HEK293T (cell line): ENCODE measurements around the gene COL23A1.

Source experiments
- ARNT ChIP-seq: fragments of 450-650 bp; IDR thresholded peaks from 2 replicates; pipeline ENCODE4 v1.6.1; 2017; ENCODE audit warnings: mild to moderate bottlenecking
- BHLHE40 ChIP-seq: fragments of 450-650 bp; IDR thresholded peaks from 2 replicates; pipeline ENCODE4 v1.6.1; 2016; ENCODE audit warnings: mild to moderate bottlenecking, moderate library complexity, borderline replicate concordance
- ELF4 ChIP-seq: fragments of 450-650 bp; IDR thresholded peaks from 2 replicates; pipeline ENCODE4 v1.6.1; 2017; ENCODE audit warnings: antibody characterized with exemption
- FOXA1 ChIP-seq: fragments of 450-650 bp; IDR thresholded peaks from 2 replicates; pipeline ENCODE4 v1.6.1; 2016; ENCODE audit warnings: mild to moderate bottlenecking
- FOXM1 ChIP-seq: fragments of 450-650 bp; IDR thresholded peaks from 2 replicates; pipeline ENCODE4 v1.6.1; 2017; ENCODE audit warnings: mild to moderate bottlenecking, borderline replicate concordance
- HDGF ChIP-seq: fragments of 450-650 bp; IDR thresholded peaks from 2 replicates; pipeline ENCODE4 v1.6.1; 2017; ENCODE audit warnings: antibody characterized with exemption, borderline replicate concordance
- LEF1 ChIP-seq: fragments of 450-650 bp; IDR thresholded peaks from 2 replicates; pipeline ENCODE4 v1.6.1; 2017; ENCODE audit warnings: mild to moderate bottlenecking, borderline replicate concordance
- NFRKB ChIP-seq: fragments of 450-650 bp; IDR thresholded peaks from 2 replicates; pipeline ENCODE4 v1.6.1; 2016; ENCODE audit warnings: mild to moderate bottlenecking, moderate library complexity
- SP1 ChIP-seq: fragments of 450-650 bp; IDR thresholded peaks from 2 replicates; pipeline ENCODE4 v1.6.1; 2017
- SUZ12 ChIP-seq: fragments of 450-650 bp; IDR thresholded peaks from 2 replicates; pipeline ENCODE4 v1.6.1; 2016; ENCODE audit warnings: mild to moderate bottlenecking
- TARDBP ChIP-seq: fragments of 450-650 bp; IDR thresholded peaks from 2 replicates; pipeline ENCODE4 v1.6.1; 2016
- ZNF384 ChIP-seq: fragments of 450-650 bp; IDR thresholded peaks from 2 replicates; pipeline ENCODE4 v1.6.1; 2016

DNA sequence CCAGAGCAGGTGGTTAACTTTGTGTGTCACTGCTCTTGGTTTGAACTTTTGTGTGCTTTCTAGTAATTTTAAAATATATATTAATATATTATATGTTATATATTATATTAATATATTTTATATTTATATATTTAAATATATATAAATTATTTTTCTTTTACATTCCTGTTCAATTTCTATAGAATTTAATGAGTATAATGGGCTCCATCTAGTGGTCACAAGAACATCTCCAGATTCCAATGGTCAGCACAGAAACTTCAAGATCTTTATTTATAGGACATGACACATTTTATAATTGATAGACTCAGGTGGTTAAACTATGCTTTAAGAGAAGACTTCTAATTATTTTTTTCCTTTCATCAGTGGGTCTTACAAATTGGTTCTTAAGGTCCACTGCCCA is 39.1 kb downstream of the COL23A1 start:
- TF ChIP-seq ELF4 (no peak), SP1 (no peak), FOXA1 (no peak), HDGF (no peak), FOXM1 (no peak), TARDBP (no peak), BHLHE40 (no peak), NFRKB (no peak), ZNF384 (no peak), SUZ12 (no peak), ARNT (no peak), LEF1 (no peak)
